Measurements from ENCODE around the gene NLGN4X. TPM values are rescaled to one million over a fixed set of nuclear protein-coding genes. Genes with fewer than 3 reads are reported as not detected.

Gene NLGN4X
- polyA plus RNA-seq, 1 experiment, result 1.1 TPM

GRCh38 chrX:5991393-5991792, 237.3 kb downstream of the NLGN4X start:
- TF ChIP-seq, protein P1, sequence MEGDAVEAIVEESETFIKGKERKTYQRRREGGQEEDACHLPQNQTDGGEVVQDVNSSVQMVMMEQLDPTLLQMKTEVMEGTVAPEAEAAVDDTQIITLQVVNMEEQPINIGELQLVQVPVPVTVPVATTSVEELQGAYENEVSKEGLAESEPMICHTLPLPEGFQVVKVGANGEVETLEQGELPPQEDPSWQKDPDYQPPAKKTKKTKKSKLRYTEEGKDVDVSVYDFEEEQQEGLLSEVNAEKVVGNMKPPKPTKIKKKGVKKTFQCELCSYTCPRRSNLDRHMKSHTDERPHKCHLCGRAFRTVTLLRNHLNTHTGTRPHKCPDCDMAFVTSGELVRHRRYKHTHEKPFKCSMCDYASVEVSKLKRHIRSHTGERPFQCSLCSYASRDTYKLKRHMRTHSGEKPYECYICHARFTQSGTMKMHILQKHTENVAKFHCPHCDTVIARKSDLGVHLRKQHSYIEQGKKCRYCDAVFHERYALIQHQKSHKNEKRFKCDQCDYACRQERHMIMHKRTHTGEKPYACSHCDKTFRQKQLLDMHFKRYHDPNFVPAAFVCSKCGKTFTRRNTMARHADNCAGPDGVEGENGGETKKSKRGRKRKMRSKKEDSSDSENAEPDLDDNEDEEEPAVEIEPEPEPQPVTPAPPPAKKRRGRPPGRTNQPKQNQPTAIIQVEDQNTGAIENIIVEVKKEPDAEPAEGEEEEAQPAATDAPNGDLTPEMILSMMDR (IDR thresholded peaks at IDR 0.05; ENCODE audit: insufficient read depth, low read depth, low read length), result no peak
- H3K4me3 ChIP-seq (ENCODE audit: low read depth, low read length), result no peak overlapping the region
- CTCF ChIA-PET, result no interaction called here
- no peak for DNase-seq (ENCODE audit: low read depth)
- POLR2A ChIA-PET, result no interaction called here
- no peaks in the 10 kb centered on the region for H3K36me3 ChIP-seq (ENCODE audit: control insufficient read depth, insufficient read depth, low read length)
- H3K27me3 ChIP-seq (ENCODE audit: control insufficient read depth, insufficient read depth, low read length), result no peaks in the 10 kb centered on the region

- CTCF ChIA-PET, result no interaction called here
- TF ChIP-seq, protein P1 (IDR thresholded peaks at IDR 0.05; ENCODE audit: insufficient read depth, low read depth, low read length), result no peak
- DNase-seq (ENCODE audit: low read depth), result no peak
- Histone ChIP-seq H3K4me3 (ENCODE audit: low read depth, low read length) (no peak overlapping the region), H3K27me3 (ENCODE audit: control insufficient read depth, insufficient read depth, low read length) (no peaks in the 10 kb centered on the region), H3K36me3 (ENCODE audit: control insufficient read depth, insufficient read depth, low read length) (no peaks in the 10 kb centered on the region)
- POLR2A ChIA-PET, result no interaction called here
Measured at GRCh38 chrX:5979338-5979737, 249.3 kb downstream of the NLGN4X start.

GRCh38 chrX:5976332-5976731, 252.3 kb downstream of the NLGN4X start:
- CTCF ChIA-PET, result no interaction called here
- no peaks in the 10 kb centered on the region for H3K36me3 ChIP-seq (ENCODE audit: control insufficient read depth, insufficient read depth, low read length)
- POLR2A ChIA-PET, result no interaction called here
- no peak for DNase-seq (ENCODE audit: low read depth)
- TF ChIP-seq, protein P1 (IDR thresholded peaks at IDR 0.05; ENCODE audit: insufficient read depth, low read depth, low read length), result no peak
- no peak overlapping the region for H3K4me3 ChIP-seq (ENCODE audit: low read depth, low read length)
- H3K27me3 ChIP-seq (ENCODE audit: control insufficient read depth, insufficient read depth, low read length), result no peaks in the 10 kb centered on the region

GRCh38 chrX:5971300-5971699, 257.4 kb downstream of the NLGN4X start:
- no peaks in the 10 kb centered on the region for H3K36me3 ChIP-seq (ENCODE audit: control insufficient read depth, insufficient read depth, low read length)
- POLR2A ChIA-PET, result no interaction called here
- no peaks in the 10 kb centered on the region for H3K27me3 ChIP-seq (ENCODE audit: control insufficient read depth, insufficient read depth, low read length)
- TF ChIP-seq, protein P1 (IDR thresholded peaks at IDR 0.05; ENCODE audit: insufficient read depth, low read depth, low read length), result no peak
- no peak for DNase-seq (ENCODE audit: low read depth)
- CTCF ChIA-PET, result no interaction called here
- H3K4me3 ChIP-seq (ENCODE audit: low read depth, low read length), result no peak overlapping the region

- no peak overlapping the region for H3K4me3 ChIP-seq (ENCODE audit: low read depth, low read length)
- DNase-seq (ENCODE audit: low read depth), result no peak
- POLR2A ChIA-PET, result no interaction called here
- CTCF ChIA-PET, result no interaction called here
- no peaks in the 10 kb centered on the region for H3K36me3 ChIP-seq (ENCODE audit: control insufficient read depth, insufficient read depth, low read length)
- TF ChIP-seq, protein P1 (IDR thresholded peaks at IDR 0.05; ENCODE audit: insufficient read depth, low read depth, low read length), result no peak
- no peaks in the 10 kb centered on the region for H3K27me3 ChIP-seq (ENCODE audit: control insufficient read depth, insufficient read depth, low read length)
Measured at GRCh38 chrX:5965406-5965805, 263.3 kb downstream of the NLGN4X start.
